ENCODE measurements around the gene CHIA.
"Not testable (repeated sequence)": the region's sequence is repeated elsewhere in the genome, so short reads cannot be mapped to it uniquely, and the experiment has no call there.

- TF ChIP-seq, protein P1, sequence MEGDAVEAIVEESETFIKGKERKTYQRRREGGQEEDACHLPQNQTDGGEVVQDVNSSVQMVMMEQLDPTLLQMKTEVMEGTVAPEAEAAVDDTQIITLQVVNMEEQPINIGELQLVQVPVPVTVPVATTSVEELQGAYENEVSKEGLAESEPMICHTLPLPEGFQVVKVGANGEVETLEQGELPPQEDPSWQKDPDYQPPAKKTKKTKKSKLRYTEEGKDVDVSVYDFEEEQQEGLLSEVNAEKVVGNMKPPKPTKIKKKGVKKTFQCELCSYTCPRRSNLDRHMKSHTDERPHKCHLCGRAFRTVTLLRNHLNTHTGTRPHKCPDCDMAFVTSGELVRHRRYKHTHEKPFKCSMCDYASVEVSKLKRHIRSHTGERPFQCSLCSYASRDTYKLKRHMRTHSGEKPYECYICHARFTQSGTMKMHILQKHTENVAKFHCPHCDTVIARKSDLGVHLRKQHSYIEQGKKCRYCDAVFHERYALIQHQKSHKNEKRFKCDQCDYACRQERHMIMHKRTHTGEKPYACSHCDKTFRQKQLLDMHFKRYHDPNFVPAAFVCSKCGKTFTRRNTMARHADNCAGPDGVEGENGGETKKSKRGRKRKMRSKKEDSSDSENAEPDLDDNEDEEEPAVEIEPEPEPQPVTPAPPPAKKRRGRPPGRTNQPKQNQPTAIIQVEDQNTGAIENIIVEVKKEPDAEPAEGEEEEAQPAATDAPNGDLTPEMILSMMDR (conservative IDR thresholded peaks at IDR 0.05; ENCODE audit: low read length) = not testable (repeated sequence)
- not testable (repeated sequence) for TF ChIP-seq EZH2phosphoT487 (IDR thresholded peaks at IDR 0.05; ENCODE audit: borderline replicate concordance, low read depth, low read length)
These were observed 48.2 kb downstream of the CHIA start for GRCh38 chr1:111338849-111339248.
